GM19455 (cell line): ENCODE data around the gene PIP5K1B.

Source experiments
- ATAC-seq: cut with Tn5 transposase; IDR thresholded peaks from one replicate; pipeline ENCODE4 v1.9.1; 2021; ENCODE audit not compliant: unreplicated experiment

Gene PIP5K1B

GRCh38 chr9:68732405-68733020, 27.5 kb downstream of the PIP5K1B start:
- no peak for ATAC-seq

- ATAC-seq = no peak
These were observed 28.0 kb downstream of the PIP5K1B start for GRCh38 chr9:68733021-68733405.

GRCh38 chr9:68738358-68738757, 33.3 kb downstream of the PIP5K1B start:
- no peak for ATAC-seq

- no peak for ATAC-seq
These were observed 34.7 kb downstream of the PIP5K1B start for GRCh38 chr9:68739621-68740174.

- no peak for ATAC-seq
These were observed 35.5 kb downstream of the PIP5K1B start for GRCh38 chr9:68740561-68740960.

GRCh38 chr9:68741234-68741633, 36.2 kb downstream of the PIP5K1B start:
- ATAC-seq = no peak

- ATAC-seq = no peak
These were observed 36.8 kb downstream of the PIP5K1B start for GRCh38 chr9:68741704-68742332.

- no peak for ATAC-seq
These were observed 37.3 kb downstream of the PIP5K1B start for GRCh38 chr9:68742333-68742730.

- ATAC-seq = no peak
These were observed 39.4 kb downstream of the PIP5K1B start for GRCh38 chr9:68744426-68744825.

- no peak for ATAC-seq
These were observed 41.5 kb downstream of the PIP5K1B start for GRCh38 chr9:68746525-68746924.

- ATAC-seq = no peak
These were observed 42.0 kb downstream of the PIP5K1B start for GRCh38 chr9:68747043-68747533.

GRCh38 chr9:68749135-68749534, 44.1 kb downstream of the PIP5K1B start:
- ATAC-seq = no peak

GRCh38 chr9:68749579-68750159, 44.6 kb downstream of the PIP5K1B start:
- ATAC-seq = no peak

GRCh38 chr9:68750255-68750654, 45.2 kb downstream of the PIP5K1B start:
- ATAC-seq = no peak

GRCh38 chr9:68750786-68751185, 45.7 kb downstream of the PIP5K1B start:
- ATAC-seq = no peak

- no peak for ATAC-seq
These were observed 46.5 kb downstream of the PIP5K1B start for GRCh38 chr9:68751556-68751955.

- ATAC-seq = no peak
These were observed 50.0 kb downstream of the PIP5K1B start for GRCh38 chr9:68755051-68755450.

- ATAC-seq = no peak
These were observed 50.7 kb downstream of the PIP5K1B start for GRCh38 chr9:68755752-68756151.

- no peak for ATAC-seq
These were observed 55.1 kb downstream of the PIP5K1B start for GRCh38 chr9:68759981-68760673.

GRCh38 chr9:68760674-68761333, 55.8 kb downstream of the PIP5K1B start:
- no peak for ATAC-seq

- ATAC-seq = no peak
These were observed 57.5 kb downstream of the PIP5K1B start for GRCh38 chr9:68762570-68762969.
